ENCODE measurements around the gene PHACTR1. TPM values are rescaled to one million over a fixed set of nuclear protein-coding genes. Genes with fewer than 3 reads are reported as not detected.
A peak's percentile ranks its signal among the peaks of the same experiment; 100 is the strongest.

Gene PHACTR1
- total RNA-seq, 2 donors from 2014 or later = 2.8 to 6.3 TPM

- peak within 1 kb of the TSS; percentile 69 for H3K9ac ChIP-seq (ENCODE audit: extremely low read depth, low read length, poor library complexity, severe bottlenecking)
- Mint-ChIP-seq H3K9me3 (no peaks in the 10 kb centered on the region), H3K27me3 (ENCODE audit: insufficient read depth) (no peaks in the 10 kb centered on the region), H3K27ac (peak within 1 kb of the TSS; percentile 97), H3K4me3 (peak within 1 kb of the TSS; percentile 87), H3K4me1 (peaks cover 15% of the 10 kb centered on the region), H3K36me3 (ENCODE audit: low read depth) (peaks cover 27% of the 10 kb centered on the region)
- TF ChIP-seq, protein P1, sequence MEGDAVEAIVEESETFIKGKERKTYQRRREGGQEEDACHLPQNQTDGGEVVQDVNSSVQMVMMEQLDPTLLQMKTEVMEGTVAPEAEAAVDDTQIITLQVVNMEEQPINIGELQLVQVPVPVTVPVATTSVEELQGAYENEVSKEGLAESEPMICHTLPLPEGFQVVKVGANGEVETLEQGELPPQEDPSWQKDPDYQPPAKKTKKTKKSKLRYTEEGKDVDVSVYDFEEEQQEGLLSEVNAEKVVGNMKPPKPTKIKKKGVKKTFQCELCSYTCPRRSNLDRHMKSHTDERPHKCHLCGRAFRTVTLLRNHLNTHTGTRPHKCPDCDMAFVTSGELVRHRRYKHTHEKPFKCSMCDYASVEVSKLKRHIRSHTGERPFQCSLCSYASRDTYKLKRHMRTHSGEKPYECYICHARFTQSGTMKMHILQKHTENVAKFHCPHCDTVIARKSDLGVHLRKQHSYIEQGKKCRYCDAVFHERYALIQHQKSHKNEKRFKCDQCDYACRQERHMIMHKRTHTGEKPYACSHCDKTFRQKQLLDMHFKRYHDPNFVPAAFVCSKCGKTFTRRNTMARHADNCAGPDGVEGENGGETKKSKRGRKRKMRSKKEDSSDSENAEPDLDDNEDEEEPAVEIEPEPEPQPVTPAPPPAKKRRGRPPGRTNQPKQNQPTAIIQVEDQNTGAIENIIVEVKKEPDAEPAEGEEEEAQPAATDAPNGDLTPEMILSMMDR (conservative IDR thresholded peaks at IDR 0.05) = peak; percentile 44
- H3K36me3 ChIP-seq (ENCODE audit: control insufficient read depth, insufficient read depth, low read length) = peaks cover 23% of the 10 kb centered on the region
- peak within 1 kb of the TSS; percentile 89 for H3K4me3 ChIP-seq (ENCODE audit: low read length)
- no peaks in the 10 kb centered on the region for H3K4me1 ChIP-seq (ENCODE audit: control insufficient read depth, insufficient read depth, low read length)
- no peaks in the 10 kb centered on the region for H3K9me3 ChIP-seq (ENCODE audit: control insufficient read depth, low read length)
- H3K27me3 ChIP-seq (ENCODE audit: control insufficient read depth, insufficient read depth, low read length, poor library complexity, severe bottlenecking) = no peaks in the 10 kb centered on the region
- DNase-seq = peak; percentile 98
- H3K27ac ChIP-seq (ENCODE audit: low read depth, low read length) = peak within 1 kb of the TSS; percentile 79
- 0% methylated on average over 34 to 63 of the region's 63 CpGs for WGBS, 2 experiments (ENCODE audit: insufficient coverage in 1 of 2, insufficient read length in 1 of 2)
These were observed 611.7 kb downstream of the PHACTR1 start, which contains the start of gene TBC1D7 for GRCh38 chr6:13328076-13328874. Gene TBC1D7 (minus strand): TSS chr6:13328537. CDS start chr6:13326898, 1,639 bp downstream.

DNA sequence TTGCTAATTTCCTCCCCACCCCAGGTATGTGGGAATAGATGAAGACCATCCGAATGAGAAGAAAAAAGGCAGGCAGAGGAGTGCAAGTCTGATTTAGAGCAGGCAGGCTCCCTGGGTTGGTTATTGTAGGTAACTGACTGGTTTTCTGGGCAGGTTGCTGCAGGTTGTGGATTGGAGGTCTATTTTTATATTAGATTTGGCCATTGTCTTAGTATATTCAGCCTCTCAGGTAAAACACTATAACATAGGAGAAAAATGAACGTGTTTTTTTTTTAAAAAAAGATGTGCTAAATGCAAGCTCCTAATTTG, 612.3 kb downstream of the PHACTR1 start:
- Histone ChIP-seq H3K4me1 (ENCODE audit: control insufficient read depth, insufficient read depth, low read length) (no peaks in the 10 kb centered on the region), H3K27ac (ENCODE audit: low read depth, low read length) (peak overlapping the region; percentile 19), H3K9ac (ENCODE audit: extremely low read depth, low read length, poor library complexity, severe bottlenecking) (peak overlapping the region; percentile 52), H3K27me3 (ENCODE audit: control insufficient read depth, insufficient read depth, low read length, poor library complexity, severe bottlenecking) (no peaks in the 10 kb centered on the region), H3K9me3 (ENCODE audit: control insufficient read depth, low read length) (no peaks in the 10 kb centered on the region), H3K4me3 (ENCODE audit: low read length) (peak overlapping the region; percentile 89), H3K36me3 (ENCODE audit: control insufficient read depth, insufficient read depth, low read length) (peaks cover 18% of the 10 kb centered on the region)
- H3K36me3 Mint-ChIP-seq (ENCODE audit: low read depth) = peaks cover 22% of the 10 kb centered on the region
- peaks cover 15% of the 10 kb centered on the region for H3K4me1 Mint-ChIP-seq
- H3K27ac Mint-ChIP-seq = peak overlapping the region; percentile 97
- TF ChIP-seq, protein P1 (conservative IDR thresholded peaks at IDR 0.05) = no peak
- H3K4me3 Mint-ChIP-seq = peak overlapping the region; percentile 87
- WGBS, 2 experiments (ENCODE audit: insufficient coverage in 1 of 2, insufficient read length in 1 of 2) = 7% methylated on average over 2 of the region's 2 CpGs; no CpG with 5 or more reads in 1 of the 2 experiments
- no peak for DNase-seq
- no peaks in the 10 kb centered on the region for H3K27me3 Mint-ChIP-seq (ENCODE audit: insufficient read depth)
- no peaks in the 10 kb centered on the region for H3K9me3 Mint-ChIP-seq

- H3K4me3 ChIP-seq (ENCODE audit: low read length) = no peak overlapping the region
- DNase-seq = peak; percentile 43
- H3K4me1 Mint-ChIP-seq = peaks cover 20% of the 10 kb centered on the region
- no peak overlapping the region for H3K4me3 Mint-ChIP-seq
- no peaks in the 10 kb centered on the region for H3K36me3 Mint-ChIP-seq (ENCODE audit: low read depth)
- TF ChIP-seq, protein P1 (conservative IDR thresholded peaks at IDR 0.05) = peak; percentile 74
- H3K4me1 ChIP-seq (ENCODE audit: control insufficient read depth, insufficient read depth, low read length) = no peaks in the 10 kb centered on the region
- H3K27ac Mint-ChIP-seq = no peak overlapping the region
- H3K9me3 ChIP-seq (ENCODE audit: control insufficient read depth, low read length) = no peaks in the 10 kb centered on the region
- no peak overlapping the region for H3K9ac ChIP-seq (ENCODE audit: extremely low read depth, low read length, poor library complexity, severe bottlenecking)
- no peak overlapping the region for H3K27ac ChIP-seq (ENCODE audit: low read depth, low read length)
- no peaks in the 10 kb centered on the region for H3K9me3 Mint-ChIP-seq
- H3K36me3 ChIP-seq (ENCODE audit: control insufficient read depth, insufficient read depth, low read length) = no peaks in the 10 kb centered on the region
- no peaks in the 10 kb centered on the region for H3K27me3 ChIP-seq (ENCODE audit: control insufficient read depth, insufficient read depth, low read length, poor library complexity, severe bottlenecking)
- 77 to 81% methylated on average over 10 to 13 of the region's 13 CpGs for WGBS, 2 experiments (ENCODE audit: insufficient coverage in 1 of 2, insufficient read length in 1 of 2)
- H3K27me3 Mint-ChIP-seq (ENCODE audit: insufficient read depth) = no peaks in the 10 kb centered on the region
These were observed 615.2 kb downstream of the PHACTR1 start for GRCh38 chr6:13331516-13332348.
